ENCODE measurements around the gene HOXC12.

Gene HOXC12

DNA sequence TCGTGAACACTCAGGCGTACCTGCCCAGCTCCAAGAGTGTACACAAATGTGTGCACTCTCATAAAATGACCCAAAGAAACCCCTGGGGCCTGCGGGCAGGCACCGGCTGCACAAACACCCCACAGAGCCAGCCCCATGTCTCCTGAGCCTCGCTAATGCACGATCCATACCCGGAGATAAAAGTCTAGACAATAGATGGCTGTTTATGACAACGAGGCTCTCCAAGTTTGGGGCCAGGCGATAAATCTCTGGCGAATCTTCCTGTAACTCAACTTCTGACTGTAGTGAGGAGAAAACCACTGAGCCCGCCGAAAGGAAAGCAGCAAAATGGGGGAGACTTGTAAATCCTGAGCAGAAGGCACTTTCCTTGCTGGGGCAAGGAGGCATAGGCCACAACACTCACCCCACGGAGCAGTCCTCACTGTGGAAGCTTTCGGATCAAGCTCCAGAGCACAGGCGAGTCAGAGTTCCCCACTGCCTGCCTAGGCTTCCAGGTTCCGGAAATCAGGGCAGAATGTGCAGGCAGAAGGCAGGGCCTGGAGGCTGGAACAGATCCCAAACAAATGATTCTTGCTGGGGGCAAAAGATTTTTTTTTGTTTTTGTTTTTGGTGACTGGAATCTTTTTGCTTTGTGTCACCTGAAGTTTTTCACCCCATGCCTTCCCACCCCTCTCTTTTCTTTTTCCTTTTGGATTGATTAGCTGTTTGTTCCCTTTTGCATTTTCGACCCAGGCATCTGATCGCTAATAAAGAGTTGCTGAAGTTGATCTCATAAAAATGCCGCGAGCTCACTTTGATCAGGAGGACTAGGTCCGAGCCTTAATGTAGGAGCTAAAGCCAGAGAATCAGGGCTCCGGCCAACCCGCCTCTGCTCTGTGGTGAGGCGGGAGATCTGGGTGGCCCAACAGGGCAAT, 13.8 kb downstream of the HOXC12 start:
- no peak for DNase-seq (ENCODE audit: low read depth)
- H3K4me3 ChIP-seq (ENCODE audit: low read depth, low read length) = peak overlapping the region; percentile 74

DNA sequence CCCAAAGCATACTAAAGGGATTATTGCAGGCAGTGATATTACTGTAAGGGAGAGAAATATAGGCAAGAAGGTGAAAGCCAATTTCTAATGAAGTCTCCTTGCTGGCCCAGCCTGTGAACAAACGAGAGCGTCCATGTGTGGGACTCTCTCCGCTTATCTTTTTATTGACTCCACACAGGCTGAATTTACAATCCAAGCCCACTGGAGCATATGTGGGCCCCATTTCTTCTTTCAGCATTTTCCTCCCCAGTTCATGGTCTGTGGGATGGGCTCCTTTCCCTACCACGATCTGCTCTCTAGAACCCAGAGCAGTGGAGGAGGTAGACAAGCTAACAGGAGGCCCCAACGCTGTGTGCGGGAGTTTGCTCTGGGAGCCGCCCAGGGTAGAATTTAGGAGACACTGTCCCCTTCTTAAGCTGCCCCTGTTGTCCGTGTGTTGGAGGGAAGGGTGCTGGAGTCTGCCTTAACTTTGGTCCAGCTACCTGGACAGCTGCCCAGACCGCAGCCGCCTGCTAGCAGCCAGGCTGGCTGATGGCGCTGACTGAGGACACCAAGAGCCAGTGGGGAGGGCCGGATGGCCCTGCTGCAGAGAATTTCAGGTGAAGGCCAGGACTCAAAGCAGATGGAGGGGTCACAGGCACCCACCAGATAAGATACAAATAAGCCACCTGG, 15.0 kb downstream of the HOXC12 start:
- H3K4me3 ChIP-seq (ENCODE audit: low read depth, low read length) = no peak overlapping the region
- no peak for DNase-seq (ENCODE audit: low read depth)

DNA sequence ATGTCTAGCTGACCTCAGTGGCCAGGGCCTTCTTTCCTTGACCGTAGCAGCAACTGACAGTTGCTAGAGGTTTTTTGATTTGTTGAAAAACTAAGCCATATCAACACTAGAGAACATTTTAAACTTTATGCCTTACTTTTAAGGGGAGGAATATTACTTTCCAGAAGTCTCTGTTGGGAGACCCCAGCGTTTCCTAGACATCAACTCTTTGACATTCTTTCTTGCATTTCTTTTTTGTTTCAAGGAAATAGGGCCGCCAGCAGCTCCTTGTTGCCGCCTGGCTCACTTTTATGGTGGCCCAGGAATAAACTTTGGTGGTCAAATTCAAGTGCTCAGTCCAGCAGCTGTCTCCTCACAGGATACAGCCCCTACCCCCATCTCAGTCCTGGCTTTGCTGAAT, 15.7 kb downstream of the HOXC12 start:
- no peak overlapping the region for H3K4me3 ChIP-seq (ENCODE audit: low read depth, low read length)
- DNase-seq (ENCODE audit: low read depth) = no peak

DNA sequence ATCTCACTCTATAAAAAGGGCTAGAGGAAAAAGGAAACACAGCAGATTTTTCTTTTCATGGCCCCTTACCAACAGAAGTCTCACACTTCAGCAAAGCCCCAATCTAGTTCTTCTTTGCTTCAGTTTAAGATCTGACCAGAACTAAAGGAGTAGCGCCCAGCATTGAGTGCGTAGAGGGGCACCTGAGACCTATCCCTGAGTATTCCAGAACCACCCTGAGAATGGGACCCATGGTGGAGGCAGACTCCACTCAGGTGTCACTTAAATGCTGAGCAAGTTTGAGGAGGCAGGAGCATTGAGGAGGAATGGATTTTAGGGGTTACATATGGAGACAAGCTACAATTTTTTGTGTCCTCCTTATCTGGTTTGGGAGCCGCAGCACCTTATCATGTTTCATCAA, 16.4 kb downstream of the HOXC12 start:
- no peak for DNase-seq (ENCODE audit: low read depth)
- H3K4me3 ChIP-seq (ENCODE audit: low read depth, low read length) = no peak overlapping the region

DNA sequence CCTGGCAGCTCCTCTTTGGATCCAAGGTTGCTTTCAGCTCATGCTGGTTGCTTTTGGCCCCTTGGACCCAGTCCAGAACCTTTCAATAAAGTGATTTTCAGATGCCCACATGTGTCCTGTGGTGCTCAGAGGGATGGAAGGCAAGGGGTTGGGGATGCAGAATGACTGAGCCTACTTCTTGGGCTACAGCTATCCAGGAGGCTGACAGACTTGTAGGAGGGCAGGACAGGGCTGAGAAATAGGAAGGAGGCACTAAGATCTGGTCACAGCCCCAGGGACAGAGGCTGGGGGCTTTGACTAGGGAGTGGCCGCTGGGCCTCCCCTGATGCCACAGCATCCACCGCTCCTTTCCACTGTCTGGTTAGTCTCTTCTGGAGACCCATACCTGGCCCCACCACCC, 17.0 kb downstream of the HOXC12 start:
- DNase-seq (ENCODE audit: low read depth) = no peak
- no peak overlapping the region for H3K4me3 ChIP-seq (ENCODE audit: low read depth, low read length)

DNA sequence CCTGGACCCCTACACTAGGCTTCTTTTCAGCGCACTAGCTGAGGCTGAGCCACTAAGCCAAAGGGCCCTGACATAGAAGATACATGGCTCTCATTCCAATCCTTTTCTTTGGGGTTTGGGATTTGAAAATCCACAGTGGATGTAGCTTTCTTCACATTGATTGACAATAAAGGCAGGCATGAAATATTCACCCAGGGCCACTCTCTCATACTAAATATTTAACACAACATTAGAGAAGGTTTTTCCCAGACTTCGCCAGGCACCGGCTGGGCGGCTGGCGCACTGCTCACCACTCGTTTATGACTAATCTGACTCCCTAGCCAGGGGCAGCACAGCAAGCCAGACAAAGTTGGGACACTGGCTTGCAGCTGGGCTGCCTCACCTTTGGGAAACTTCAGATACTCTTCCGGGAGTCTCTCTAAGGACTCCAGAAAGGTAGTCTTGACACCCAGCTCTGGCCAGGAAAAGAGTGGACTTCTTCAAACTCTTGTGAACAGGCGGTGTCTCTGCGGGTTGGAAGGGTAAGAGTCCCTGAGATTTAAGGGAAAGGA, 17.5 kb downstream of the HOXC12 start:
- no peak for DNase-seq (ENCODE audit: low read depth)
- peak overlapping the region; percentile 75 for H3K4me3 ChIP-seq (ENCODE audit: low read depth, low read length)

DNA sequence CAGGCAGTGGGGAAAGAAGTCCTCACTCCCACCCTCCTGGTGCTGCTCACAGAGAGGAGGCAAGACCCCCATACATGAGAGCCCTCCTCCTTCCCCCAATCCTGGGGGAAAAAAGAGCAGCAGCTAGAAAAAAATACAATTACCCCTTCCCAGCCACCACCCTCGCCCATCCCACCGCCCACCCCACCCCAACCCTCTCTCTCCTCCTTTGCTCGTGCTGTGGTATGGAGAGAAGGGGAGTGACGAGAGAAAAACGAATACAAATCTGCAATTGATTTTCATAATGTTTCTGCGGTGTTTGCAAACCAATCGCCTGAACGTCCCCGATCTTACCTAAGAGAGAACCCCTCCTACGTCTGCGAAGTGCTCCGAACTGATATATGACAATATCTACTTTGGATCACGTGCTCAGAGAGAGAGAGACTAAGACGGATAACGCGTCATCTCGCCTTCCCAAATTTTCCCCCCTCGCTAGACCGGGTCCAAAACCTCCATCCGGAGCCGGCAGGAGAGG, 18.1 kb downstream of the HOXC12 start, which contains the start of gene HOXC11:
Gene HOXC11, plus strand, starts transcription at position 405 of the 514 bp plus-strand sequence. CDS start 116 bp downstream, outside the sequence.
- peak within 1 kb of the TSS; percentile 75 for H3K4me3 ChIP-seq (ENCODE audit: low read depth, low read length)
- DNase-seq (ENCODE audit: low read depth) = no peak

DNA sequence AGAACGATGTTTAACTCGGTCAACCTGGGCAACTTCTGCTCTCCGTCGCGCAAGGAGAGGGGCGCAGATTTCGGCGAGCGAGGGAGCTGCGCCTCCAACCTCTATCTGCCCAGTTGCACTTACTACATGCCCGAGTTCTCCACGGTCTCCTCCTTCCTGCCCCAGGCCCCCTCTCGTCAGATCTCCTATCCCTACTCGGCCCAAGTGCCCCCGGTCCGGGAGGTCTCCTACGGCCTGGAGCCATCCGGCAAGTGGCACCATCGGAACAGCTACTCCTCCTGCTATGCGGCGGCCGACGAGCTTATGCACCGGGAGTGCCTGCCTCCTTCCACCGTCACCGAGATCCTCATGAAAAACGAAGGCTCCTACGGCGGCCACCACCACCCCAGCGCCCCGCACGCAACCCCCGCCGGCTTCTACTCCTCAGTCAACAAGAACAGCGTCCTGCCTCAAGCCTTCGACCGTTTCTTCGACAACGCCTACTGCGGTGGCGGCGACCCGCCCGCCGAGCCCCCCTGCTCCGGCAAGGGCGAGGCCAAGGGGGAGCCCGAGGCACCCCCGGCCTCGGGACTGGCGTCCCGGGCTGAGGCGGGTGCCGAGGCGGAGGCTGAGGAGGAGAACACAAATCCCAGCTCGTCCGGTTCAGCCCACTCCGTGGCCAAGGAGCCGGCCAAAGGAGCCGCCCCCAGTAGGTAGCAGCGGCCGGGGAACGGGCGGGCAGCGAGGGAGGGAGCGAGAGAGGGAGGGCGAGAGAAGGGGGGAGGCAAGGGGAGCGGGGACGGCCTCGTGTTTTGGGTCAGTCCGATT, 18.7 kb downstream of the HOXC12 start:
- peak overlapping the region; percentile 75 for H3K4me3 ChIP-seq (ENCODE audit: low read depth, low read length)
- DNase-seq (ENCODE audit: low read depth) = no peak

DNA sequence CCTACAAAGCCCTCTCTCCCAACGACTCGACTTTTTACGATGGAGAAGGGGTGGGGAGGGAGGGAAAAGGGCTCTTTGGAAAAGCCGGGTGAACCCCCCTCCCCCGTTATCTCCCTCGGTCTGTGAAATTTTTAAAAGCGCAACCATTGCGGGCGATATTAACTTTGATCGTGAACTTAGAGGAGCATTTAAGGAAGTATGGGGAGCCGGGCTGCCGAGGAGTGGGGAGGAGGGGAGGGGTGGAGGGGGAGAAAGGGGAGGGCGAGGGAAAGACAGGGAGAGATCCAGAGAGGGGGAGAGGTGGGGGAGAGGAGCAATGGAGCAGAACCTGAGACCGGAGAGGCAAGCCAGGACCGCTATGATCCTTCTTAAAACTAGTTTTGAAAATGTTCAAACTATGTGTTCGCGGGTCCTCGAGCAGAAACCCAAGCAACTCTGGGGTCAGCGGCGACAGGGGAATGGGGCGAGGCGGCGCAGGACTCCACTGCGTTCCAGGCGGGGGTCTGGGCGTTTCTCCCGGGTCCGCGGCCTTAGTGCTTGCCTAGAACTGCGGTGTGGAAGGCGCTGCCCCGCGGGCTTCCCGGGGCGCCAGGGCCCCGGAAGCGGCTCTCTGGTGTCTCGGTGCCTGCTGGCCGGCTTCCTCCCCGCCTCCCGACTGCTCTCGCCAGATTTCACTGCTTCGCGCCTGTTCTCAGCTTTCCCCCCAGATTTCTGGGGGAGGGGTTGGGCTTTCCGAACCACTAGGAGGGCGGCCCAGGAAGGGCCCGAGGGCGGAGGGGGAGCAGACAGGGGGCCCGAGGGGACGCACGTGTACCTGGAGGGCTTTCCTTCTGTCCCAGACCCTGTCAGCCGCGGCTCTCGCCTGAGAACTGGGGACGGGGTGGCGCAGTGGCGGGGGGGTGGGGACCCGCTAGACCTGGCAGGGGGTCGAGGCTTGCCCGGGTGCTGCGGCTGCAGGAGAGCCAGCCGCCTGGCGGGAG, 19.7 kb downstream of the HOXC12 start, which contains the start of gene HOTAIR:
Gene HOTAIR, minus strand, starts transcription at position 871 of the 980 bp plus-strand sequence.
- peak within 1 kb of the TSS; percentile 75 for H3K4me3 ChIP-seq (ENCODE audit: low read depth, low read length)
- no peak for DNase-seq (ENCODE audit: low read depth)

DNA sequence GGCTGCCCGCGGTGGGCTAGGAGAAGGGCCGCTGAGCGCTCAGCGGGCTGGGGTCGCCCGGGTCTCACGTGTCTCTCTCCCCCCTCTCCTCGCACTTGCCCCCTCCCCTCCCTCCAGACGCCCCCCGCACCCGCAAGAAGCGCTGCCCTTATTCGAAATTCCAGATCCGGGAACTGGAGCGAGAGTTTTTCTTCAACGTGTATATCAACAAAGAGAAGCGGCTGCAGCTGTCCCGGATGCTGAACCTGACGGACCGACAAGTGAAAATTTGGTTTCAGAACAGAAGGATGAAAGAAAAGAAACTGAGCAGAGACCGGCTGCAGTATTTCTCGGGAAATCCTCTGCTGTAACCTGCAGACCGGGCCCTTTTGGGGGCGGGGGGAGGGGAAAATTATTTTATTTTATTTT, 20.4 kb downstream of the HOXC12 start:
- no peak for DNase-seq (ENCODE audit: low read depth)
- H3K4me3 ChIP-seq (ENCODE audit: low read depth, low read length) = peak overlapping the region; percentile 75

DNA sequence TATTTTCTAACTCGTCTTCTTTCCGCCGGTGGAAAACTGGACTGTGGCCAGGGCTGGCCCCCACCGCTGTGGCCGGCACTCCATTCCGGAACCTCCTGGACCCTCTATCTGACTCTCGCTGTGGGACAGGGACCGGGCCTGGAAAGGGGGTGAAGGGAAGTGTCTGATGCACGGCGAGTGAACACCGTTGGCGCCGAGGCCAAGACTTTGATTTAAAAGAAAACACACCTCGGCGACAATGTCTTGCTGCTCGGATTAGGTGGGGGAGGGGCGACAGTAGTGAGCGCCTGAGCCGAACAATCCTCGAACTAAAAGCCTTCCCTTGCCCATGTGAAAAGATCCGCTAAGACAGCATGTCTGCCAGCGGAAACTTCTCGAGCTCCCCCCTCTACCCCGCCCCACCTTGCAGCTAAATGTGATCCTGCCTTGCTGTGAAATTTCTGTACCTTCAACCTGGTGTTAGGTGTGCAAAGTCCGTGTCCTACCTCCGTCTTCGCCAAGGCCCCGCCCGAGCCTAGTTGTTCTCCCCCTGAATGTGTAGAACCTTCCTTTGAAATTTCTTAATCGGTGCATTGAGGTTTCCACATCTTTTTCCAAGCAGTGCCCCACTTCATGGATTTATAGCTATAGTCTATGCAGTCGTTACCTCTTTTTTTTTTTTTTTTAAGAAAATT, 20.9 kb downstream of the HOXC12 start:
- DNase-seq (ENCODE audit: low read depth) = no peak
- H3K4me3 ChIP-seq (ENCODE audit: low read depth, low read length) = peak overlapping the region; percentile 75

DNA sequence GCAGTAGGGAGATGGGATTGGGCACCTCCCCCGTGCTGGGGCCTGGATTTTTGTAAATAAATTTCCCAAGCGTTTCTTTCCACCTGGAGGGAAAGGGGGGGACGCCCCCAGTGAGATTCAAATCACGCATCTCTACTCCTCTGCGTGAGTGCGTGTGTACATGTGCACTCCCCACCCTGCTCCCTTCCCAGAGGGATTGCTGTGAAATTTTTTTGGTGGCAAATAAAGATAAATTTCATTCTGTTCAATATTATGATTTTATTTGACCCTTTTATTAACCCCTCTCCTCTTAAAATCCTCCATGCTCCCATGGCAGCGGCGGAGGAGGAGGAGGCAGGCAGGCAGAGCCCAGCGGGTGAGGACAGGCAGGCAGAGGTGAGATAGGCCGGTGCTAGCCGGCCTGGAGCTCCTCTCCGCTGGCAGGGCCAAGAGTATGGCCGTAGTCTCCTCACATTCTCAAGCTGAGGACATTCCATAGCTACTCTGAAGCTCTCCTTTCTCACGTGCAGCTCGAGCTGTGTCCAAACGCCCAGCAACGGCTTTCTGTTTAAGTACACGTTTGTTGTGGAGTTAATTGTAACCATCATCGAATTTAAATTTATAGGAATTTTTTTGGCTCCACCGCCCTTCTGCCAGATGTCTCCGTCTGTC, 21.6 kb downstream of the HOXC12 start:
- peak overlapping the region; percentile 75 for H3K4me3 ChIP-seq (ENCODE audit: low read depth, low read length)
- DNase-seq (ENCODE audit: low read depth) = no peak

DNA sequence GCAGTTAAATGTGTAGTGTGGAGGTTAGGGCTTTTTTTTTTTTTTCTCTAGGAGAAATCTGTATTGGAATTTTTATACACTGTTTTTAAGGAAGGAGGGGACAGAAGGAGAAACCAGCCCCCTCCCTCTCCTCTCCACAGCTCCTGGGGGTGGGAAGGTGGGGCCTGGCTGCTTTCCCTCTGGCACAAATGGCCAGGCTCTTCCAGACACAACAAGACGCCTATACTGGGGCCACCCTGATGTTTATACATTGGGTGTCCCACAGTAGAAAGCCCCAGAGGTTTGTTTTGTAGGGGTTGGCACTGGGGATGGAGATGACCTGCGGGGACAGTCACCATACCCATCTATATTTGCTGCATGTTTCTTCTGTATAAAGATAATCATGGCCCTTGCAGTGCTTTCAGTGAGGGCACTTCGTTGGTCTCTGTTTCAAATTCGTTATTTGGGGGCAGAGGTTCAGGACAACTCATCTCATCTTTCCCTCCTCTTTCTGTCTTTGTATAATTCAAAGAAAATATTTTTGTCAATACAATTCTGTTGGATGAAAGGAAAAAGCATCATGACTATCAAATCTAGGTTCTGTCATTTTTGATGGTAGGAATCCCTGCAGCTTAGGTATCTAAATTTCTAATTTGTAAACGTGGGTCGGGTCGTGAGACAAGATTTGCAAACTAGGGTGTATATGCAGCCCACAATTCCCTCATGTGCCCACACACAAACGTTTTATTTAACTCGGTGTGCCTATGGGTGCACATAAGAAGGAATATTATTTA, 22.3 kb downstream of the HOXC12 start:
- H3K4me3 ChIP-seq (ENCODE audit: low read depth, low read length) = peak overlapping the region; percentile 75
- no peak for DNase-seq (ENCODE audit: low read depth)

DNA sequence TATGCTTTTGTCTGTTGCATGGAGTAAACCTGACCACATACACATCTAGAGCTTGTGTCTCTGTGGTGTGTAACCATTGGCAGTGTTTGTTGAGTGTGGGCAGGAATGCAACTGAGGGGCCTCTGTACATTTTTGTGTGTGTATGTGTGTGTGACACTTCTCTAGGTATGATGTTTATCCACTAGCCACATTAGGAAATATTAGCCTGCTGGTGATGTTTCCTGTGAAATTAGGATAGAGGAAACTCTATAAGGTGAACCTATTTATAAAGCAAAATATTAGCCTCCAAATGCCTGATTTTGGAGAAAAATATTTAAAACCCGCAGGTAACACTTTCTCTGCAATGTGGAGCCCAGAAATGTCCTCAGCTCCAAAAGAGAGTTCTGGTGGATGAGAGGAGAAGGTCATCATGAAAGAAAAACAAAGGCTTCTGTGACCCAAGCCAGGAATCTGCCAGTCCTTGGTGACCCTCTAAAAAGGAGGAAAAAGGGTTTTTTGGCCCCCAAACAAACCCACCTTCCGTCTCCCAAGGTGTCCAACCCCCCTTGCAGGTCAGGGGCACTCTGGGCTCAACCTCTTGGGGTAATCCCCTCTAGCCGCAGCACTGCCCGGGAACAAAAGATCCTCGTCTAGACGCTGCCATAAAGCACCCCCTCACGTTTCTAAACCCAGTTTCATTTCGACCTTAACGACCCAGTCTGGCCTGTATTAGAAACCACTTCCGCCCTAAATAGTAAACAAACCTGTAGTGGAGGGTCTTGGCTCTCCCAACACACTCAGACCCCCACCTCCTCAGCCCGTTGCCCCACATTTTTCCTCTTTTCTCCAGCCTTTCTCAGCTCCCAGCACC, 23.1 kb downstream of the HOXC12 start:
- no peak for DNase-seq (ENCODE audit: low read depth)
- H3K4me3 ChIP-seq (ENCODE audit: low read depth, low read length) = peak overlapping the region; percentile 17

DNA sequence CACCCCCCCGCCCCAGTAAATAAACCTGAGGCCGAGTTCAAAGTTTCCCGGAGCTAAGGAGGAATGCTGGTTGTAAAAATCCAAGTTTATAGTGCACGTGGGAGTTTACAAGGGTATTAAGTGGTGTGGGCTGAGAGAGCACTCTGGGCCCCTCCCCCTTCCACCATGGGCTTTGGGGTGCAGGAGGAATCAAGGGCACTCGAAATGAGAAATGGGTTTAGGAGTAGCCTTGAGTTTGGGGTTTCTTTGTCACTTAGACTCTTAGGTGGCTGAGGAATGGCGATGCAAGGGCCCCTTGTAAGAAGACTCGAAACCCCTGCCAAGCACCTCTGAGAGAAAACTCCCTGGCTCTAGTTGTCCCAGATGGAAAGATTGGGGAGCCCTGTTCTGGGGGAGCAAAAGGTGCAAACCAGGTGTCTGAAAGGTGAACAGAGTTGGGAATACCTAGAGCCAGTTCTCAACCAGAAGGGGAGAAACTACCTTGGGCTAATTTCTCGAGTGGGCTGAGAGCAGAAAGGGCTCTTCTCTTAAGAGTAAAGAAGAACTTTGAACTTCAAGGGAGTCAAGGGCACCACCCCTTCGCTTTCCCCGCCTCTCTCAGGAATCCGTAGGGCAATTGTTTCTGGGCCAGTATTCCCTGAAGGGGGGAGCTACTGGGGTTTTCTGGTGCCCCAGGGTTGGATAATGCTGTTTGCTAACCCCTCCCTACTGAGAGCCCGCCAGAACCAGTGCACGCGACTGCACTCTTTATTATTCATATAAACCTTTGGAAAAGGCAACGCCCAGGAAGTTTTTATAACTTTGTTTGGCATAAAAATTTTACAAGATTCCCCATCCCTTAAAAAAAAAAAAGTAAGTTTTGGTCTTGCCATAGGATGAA, 24.0 kb downstream of the HOXC12 start:
- no peak overlapping the region for H3K4me3 ChIP-seq (ENCODE audit: low read depth, low read length)

More for the DNA sequence above, 24.0 kb downstream of the HOXC12 start:
- no peak for DNase-seq (ENCODE audit: low read depth)

All from skeletal muscle cell (primary cell).